Psoas muscle (tissue), 8 donors: ENCODE measurements around the gene RNU2-1. TPM values are rescaled to one million over a fixed set of nuclear protein-coding genes. Genes with fewer than 3 reads are reported as not detected.
A peak's percentile ranks its signal among the peaks of the same experiment; 100 is the strongest.
"Not testable (repeated sequence)": the region's sequence is repeated elsewhere in the genome, so short reads cannot be mapped to it uniquely, and the experiment has no call there.

Experiments used
- ATAC-seq, 4 donors: fragments of 200-7000 bp; cut with Tn5 transposase; one replicate each; pipeline ENCODE4 v1.9.1; 2020; ENCODE audit warnings: moderate library complexity in 3 of 4, mild to moderate bottlenecking in 2 of 4
- DNase-seq, 2 donors: peaks; one replicate each; pipeline ENCODE4 v3.0.0-alpha.2; 2020
- H3K27ac ChIP-seq: fragments of 200-600 bp; one replicate; pipeline ENCODE4 v1.8.0; 2022
- H3K27me3 ChIP-seq, 3 donors: fragments of 200-600 bp in 1 of 3; one replicate each; pipeline versions ENCODE4 v1.6.1 to v1.8.0; 2013 to 2022; ENCODE audit warnings: low read length in 2 of 3, mild to moderate bottlenecking in 2 of 3, moderate library complexity in 1 of 3; ENCODE audit not compliant: insufficient read depth in 3 of 3
- H3K36me3 ChIP-seq, 2 donors: fragments of 200-600 bp in 1 of 2; one replicate each; pipeline versions ENCODE4 v1.6.1 to v1.8.0; 2013 to 2022; ENCODE audit warnings: low read depth in 1 of 2, mild to moderate bottlenecking in 1 of 2, moderate library complexity in 1 of 2; ENCODE audit not compliant: insufficient read depth in 1 of 2
- H3K4me1 ChIP-seq: fragments of 200-600 bp; one replicate; pipeline ENCODE4 v1.8.0; 2022
- H3K4me3 ChIP-seq: fragments of 200-600 bp; one replicate; pipeline ENCODE4 v1.8.0; 2022; ENCODE audit warnings: mild to moderate bottlenecking
- H3K9me3 ChIP-seq: fragments of 200-600 bp; one replicate; pipeline ENCODE4 v1.8.0; 2022
- WGBS, 3 donors: extraction: QIAGEN DNeasy Blood & Tissue Kit; methylation state at CpG; one replicate each; pipeline versions ENCODE4 v1.1.6 to v1.1.7; 2013; 5-methylcytosine and 5-hydroxymethylcytosine counted together
- intact Hi-C, 2 donors: fragments of 100-400 bp; cut with DNase I; formaldehyde crosslinking; loops; one replicate each; pipeline versions ENCODE4 v1.11.0 to v1.14.2; 2022
- polyA plus RNA-seq, 3 donors: library from polyadenylated mRNA; stranded (reverse); fragments of 200-250 nt; gene quantifications; one replicate each; pipeline ENCODE4 v1.2.3, GENCODE V29; 2013
- total RNA-seq, 4 donors: library from RNA; stranded (reverse); fragmentation: NEBNext Ultra II Directional in 2 of 4; extraction: Animal tissue kit (Norgen Biotek cat#: 25700) in 2 of 4; gene quantifications; one replicate each; pipeline versions ENCODE4 v1.2.1 to v1.2.4, GENCODE V29; 2021 to 2023
- TF ChIP-seq, protein P1 (sequence below): fragments of 200-600 bp; IDR thresholded peaks from one replicate; pipeline ENCODE4 v1.8.0; 2022; ENCODE audit warnings: antibody characterized with exemption
- donor health status: healthy with polysubstance abuse.
- donor health status: DM: no; HTN: no; CAD: no; lungs with moderate emphysema.
- donor health status: Bipolar disorder and iron deficiency.
- donor health status: healthy.
- donor health status: DM: yes; HTN: yes; CAD: no.
- donor health status: DM: no; HTN: no; CAD: no.
- donor health status: DM: no; HTN: no; CAD: no.
- donor health status: DM: yes; HTN: yes; CAD: no.

Gene RNU2-1
- total and polyA plus RNA-seq, 7 donors = 2,334 to 4,375 (median 3,394) TPM; not detected in 3

DNA sequence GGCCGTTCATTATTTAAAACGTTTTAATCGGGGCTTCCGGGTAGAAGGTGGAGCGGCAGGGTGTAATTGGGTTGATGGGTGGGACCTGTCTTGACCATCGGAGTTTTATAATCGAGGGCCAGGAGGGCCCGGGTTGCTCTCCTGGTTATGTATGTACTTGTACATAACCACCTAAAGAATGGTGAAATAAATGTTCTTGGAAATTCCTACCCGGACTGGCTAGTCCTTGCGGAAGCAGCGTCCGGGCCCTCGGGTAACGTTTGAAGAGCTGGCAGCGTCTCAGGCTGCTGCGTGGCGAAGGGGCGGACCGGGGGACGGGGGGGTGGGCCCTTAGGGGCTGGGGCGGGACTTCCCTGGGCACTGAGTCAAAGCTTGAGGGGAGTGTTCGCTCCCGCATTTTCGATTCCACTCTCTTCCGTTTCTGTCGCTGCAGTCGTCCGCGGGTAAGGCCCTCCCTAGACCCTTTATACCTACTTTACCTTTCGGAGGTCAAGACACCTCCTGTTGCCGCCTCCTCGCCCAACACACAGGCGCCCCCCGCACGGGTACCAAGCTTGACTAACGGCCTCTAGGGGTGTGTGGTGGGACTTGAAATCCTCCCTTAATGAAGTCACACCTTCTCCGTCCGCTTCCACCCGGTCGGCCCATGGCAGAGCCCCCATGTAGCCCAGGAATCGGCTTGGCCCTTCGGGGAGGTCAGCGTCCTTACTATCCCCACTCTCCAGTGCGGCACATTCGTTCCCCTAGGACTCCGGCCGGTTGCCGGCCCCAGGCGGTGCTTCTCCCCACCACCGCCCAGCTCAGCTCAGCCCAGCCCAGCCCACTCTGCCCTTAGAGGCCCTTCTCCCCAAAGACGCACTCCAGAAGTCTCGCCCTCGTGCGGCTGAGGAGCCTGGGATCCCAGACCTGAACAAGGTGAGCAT is 22.0 kb downstream of the RNU2-1 start, which contains the start of gene TMEM106A:
TMEM106A (plus strand) TSS at position 396 of the 923 bp plus-strand sequence. CDS start 1,167 bp downstream, outside the sequence.
- Histone ChIP-seq H3K4me1 (no peaks in the 10 kb centered on the region), H3K4me3 (peak within 1 kb of the TSS; percentile 71), H3K9me3 (no peaks in the 10 kb centered on the region), H3K27ac (peak within 1 kb of the TSS; percentile 66), H3K36me3 (peaks cover 3 to 98% of the 10 kb centered on the region in 2 donors), H3K27me3 (no peaks in the 10 kb centered on the region)
- ATAC-seq (peak; percentile 48 to 75 (median 59)), DNase-seq (peak; percentile 80 to 84)
- 29 to 34% (median 31%) methylated on average over 54 of the region's 54 CpGs for WGBS, 3 donors
- intact Hi-C loops = loop anchor here in 1 of 2 donors (10.0 kb wide), 1 partner anchor 273 kb away; the partner anchor contains the start of gene DHX8
- TF ChIP-seq, protein P1, sequence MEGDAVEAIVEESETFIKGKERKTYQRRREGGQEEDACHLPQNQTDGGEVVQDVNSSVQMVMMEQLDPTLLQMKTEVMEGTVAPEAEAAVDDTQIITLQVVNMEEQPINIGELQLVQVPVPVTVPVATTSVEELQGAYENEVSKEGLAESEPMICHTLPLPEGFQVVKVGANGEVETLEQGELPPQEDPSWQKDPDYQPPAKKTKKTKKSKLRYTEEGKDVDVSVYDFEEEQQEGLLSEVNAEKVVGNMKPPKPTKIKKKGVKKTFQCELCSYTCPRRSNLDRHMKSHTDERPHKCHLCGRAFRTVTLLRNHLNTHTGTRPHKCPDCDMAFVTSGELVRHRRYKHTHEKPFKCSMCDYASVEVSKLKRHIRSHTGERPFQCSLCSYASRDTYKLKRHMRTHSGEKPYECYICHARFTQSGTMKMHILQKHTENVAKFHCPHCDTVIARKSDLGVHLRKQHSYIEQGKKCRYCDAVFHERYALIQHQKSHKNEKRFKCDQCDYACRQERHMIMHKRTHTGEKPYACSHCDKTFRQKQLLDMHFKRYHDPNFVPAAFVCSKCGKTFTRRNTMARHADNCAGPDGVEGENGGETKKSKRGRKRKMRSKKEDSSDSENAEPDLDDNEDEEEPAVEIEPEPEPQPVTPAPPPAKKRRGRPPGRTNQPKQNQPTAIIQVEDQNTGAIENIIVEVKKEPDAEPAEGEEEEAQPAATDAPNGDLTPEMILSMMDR = no peak

DNA sequence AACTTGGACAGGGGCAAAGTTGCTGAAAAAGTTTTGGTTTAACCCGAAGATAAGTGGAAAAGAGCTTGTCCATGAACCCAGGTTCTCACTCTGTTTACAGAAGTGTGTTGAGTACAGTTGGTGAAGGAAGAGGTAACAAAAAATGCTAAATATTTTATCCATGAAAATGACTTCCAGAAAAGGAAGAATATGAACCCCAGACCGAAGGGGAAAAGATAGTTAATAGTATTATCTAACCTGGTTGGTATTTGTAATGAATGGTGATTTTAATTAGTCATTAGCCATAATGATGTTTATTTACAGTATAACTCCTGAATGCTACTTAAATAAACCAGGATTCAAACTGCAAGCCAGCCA is 22.7 kb downstream of the RNU2-1 start:
- WGBS, 3 donors = 34 to 41% (median 38%) methylated on average over 2 of the region's 2 CpGs
- Histone ChIP-seq H3K4me1 (no peaks in the 10 kb centered on the region), H3K27ac (peak overlapping the region; percentile 66), H3K4me3 (peak overlapping the region; percentile 71), H3K36me3 (peaks cover 3 to 98% of the 10 kb centered on the region in 2 donors), H3K27me3 (no peaks in the 10 kb centered on the region), H3K9me3 (no peaks in the 10 kb centered on the region)
- TF ChIP-seq, protein P1 = no peak
- DNase-seq = no peak
- ATAC-seq = no peak
- intact Hi-C loops = loop anchor here in 1 of 2 donors (10.0 kb wide), 1 partner anchor 274 kb away; the partner anchor contains the start of gene DHX8

DNA sequence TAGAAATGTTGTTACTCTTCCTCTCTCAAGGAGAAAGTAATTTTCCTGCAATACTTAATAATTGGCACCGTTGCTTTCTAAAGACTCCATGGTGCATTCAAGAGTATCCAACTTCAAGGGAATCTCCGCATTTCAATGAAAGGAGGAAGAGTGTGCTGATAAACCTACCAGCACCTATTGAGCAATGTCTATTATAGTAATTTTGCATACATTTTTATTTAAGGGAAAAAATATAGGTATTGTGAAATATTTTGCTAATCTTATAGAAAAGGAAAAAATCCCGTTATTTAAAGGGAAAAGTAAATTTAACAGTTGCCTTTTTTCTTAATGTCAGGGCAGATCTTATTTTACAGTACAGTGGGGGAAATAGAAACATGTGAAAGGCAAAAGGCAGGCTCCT is 23.2 kb downstream of the RNU2-1 start:
- no peak overlapping the region for H3K27ac ChIP-seq
- no peaks in the 10 kb centered on the region for H3K9me3 ChIP-seq
- intact Hi-C loops = loop anchor here in 1 of 2 donors (10.0 kb wide), 1 partner anchor 274 kb away; the partner anchor contains the start of gene DHX8
- no peaks in the 10 kb centered on the region for H3K4me1 ChIP-seq
- no peaks in the 10 kb centered on the region for H3K27me3 ChIP-seq
- H3K4me3 ChIP-seq = no peak overlapping the region
- DNase-seq = no peak
- WGBS, 3 donors = 66 to 85% (median 70%) methylated on average over 3 of the region's 3 CpGs
- TF ChIP-seq, protein P1 = no peak
- ATAC-seq = no peak
- peaks cover 3 to 98% of the 10 kb centered on the region in 2 donors for H3K36me3 ChIP-seq

DNA sequence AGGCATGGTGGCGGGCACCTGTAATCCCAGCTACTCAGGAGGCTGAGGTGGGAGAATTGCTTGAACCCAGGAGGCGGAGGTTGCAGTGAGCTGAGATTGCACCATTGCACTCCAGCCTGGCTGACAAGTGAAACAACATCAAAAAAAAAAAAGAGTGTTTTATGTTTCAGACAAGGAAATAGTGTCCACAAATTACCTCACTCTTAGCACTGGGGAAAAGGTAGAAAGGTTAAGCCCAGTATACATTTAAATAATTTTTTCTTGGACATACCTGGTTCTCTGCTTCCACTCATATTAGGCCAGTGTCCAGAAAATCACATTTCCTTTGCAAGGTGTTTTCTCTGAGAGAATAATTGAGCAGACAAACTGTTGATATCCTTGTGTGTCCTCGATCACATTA is 30.8 kb downstream of the RNU2-1 start:
- intact Hi-C loops, ATAC-seq, DNase-seq, H3K4me3 ChIP-seq, H3K27me3 ChIP-seq, H3K9me3 ChIP-seq, H3K27ac ChIP-seq, H3K4me1 ChIP-seq: not testable (repeated sequence)
- peaks cover 25 to 100% of the 10 kb centered on the region in 2 donors for H3K36me3 ChIP-seq
- WGBS, 3 donors = 93 to 98% (median 95%) methylated on average over 3 of the region's 3 CpGs

DNA sequence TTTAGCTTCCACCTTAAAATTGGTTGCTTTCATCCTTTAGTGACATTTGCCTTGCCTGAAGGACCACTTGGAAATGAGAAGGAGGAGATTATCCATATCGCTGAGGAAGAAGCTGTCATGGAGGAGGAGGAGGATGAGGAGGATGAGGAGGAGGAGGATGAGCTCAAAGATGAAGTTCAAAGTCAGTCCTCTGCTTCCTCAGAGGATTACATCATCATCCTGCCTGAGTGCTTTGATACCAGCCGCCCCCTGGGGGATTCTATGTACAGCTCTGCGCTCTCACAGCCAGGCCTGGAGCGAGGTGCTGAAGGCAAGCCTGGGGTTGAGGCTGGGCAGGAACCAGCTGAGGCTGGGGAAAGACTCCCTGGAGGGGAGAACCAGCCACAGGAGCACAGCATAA is 33.6 kb downstream of the RNU2-1 start:
- TF ChIP-seq, protein P1 = no peak
- intact Hi-C loops = no loop called here

More for the DNA sequence above, 33.6 kb downstream of the RNU2-1 start:
- no peaks in the 10 kb centered on the region for H3K9me3 ChIP-seq
- no peak for ATAC-seq
- peaks cover 35 to 100% of the 10 kb centered on the region in 2 donors for H3K36me3 ChIP-seq
- DNase-seq = no peak
- no peaks in the 10 kb centered on the region for H3K4me1 ChIP-seq
- no peaks in the 10 kb centered on the region for H3K27me3 ChIP-seq
- no peak overlapping the region for H3K4me3 ChIP-seq
- WGBS, 3 donors = 90 to 98% (median 96%) methylated on average over 4 of the region's 4 CpGs
- no peak overlapping the region for H3K27ac ChIP-seq
